WTC11 (cell line): ENCODE data around the gene TEN1. TPM values are rescaled to one million over a fixed set of nuclear protein-coding genes. Genes with fewer than 3 reads are reported as not detected.
A peak's percentile ranks its signal among the peaks of the same experiment; 100 is the strongest.

ENCODE experiments used
- ATAC-seq: fragments of 200-7000 bp; cut with Tn5 transposase; 2 replicates; pipeline ENCODE4 v1.10.0; 2021; ENCODE audit warnings: mild to moderate bottlenecking, moderate library complexity
- CTCF ChIA-PET: fragments of 300-600 bp; sonication (Branson Sonifier 250); formaldehyde crosslinking; loops from one replicate; lab custom pipeline; 2021; ENCODE audit warnings: antibody characterized with exemption; lab: Charles Lee
- POLR2A ChIA-PET: fragments of 350-600 bp; sonication (Branson Sonifier 250); formaldehyde crosslinking; loops from one replicate; lab custom pipeline; 2021; ENCODE audit warnings: antibody characterized with exemption; lab: Charles Lee
- DNase-seq: peaks from one replicate; pipeline ENCODE4 v3.0.0; 2021; ENCODE audit warnings: low spot score
- H3K27ac Mint-ChIP-seq: 2 replicates; pipeline ENCODE4 v1.8.0; 2021; ENCODE audit warnings: mixed read lengths
- H3K27me3 Mint-ChIP-seq: 2 replicates; pipeline ENCODE4 v1.8.0; 2021; ENCODE audit warnings: low read depth, mild to moderate bottlenecking, moderate library complexity, mixed read lengths
- H3K36me3 Mint-ChIP-seq: 2 replicates; pipeline ENCODE4 v1.8.0; 2021; ENCODE audit warnings: mixed read lengths
- H3K4me1 Mint-ChIP-seq: 2 replicates; pipeline ENCODE4 v1.8.0; 2022; ENCODE audit warnings: mixed read lengths
- H3K4me3 Mint-ChIP-seq: 2 replicates; pipeline ENCODE4 v1.8.0; 2021; ENCODE audit warnings: mild to moderate bottlenecking, moderate library complexity, mixed read lengths
- H3K9me3 Mint-ChIP-seq: 2 replicates; pipeline ENCODE4 v1.8.0; 2021; ENCODE audit warnings: mixed read lengths
- CBFB ChIP-seq: sonication (generic); formaldehyde crosslinking; IDR thresholded peaks from 2 replicates; pipeline ENCODE4 v1.8.1; 2022; ENCODE audit warnings: mild to moderate bottlenecking, low read depth, missing genetic modification reagents
- ELF4 ChIP-seq: sonication (generic); formaldehyde crosslinking; IDR thresholded peaks from 2 replicates; pipeline ENCODE4 v1.8.1; 2022; ENCODE audit warnings: low read depth, mild to moderate bottlenecking, moderate library complexity, missing genetic modification reagents
- EMX1 ChIP-seq: fragments of 250-450 bp; sonication (Bioruptor Pico); IDR thresholded peaks from 2 replicates; pipeline ENCODE4 v1.8.0; 2021; ENCODE audit warnings: mild to moderate bottlenecking
- HMGA2 ChIP-seq: fragments of 250-450 bp; sonication (Bioruptor Pico); IDR thresholded peaks from 2 replicates; pipeline ENCODE4 v1.4.0; 2021; ENCODE audit warnings: mild to moderate bottlenecking, moderate library complexity
- IRF2 ChIP-seq: sonication (generic); formaldehyde crosslinking; IDR thresholded peaks from 2 replicates; pipeline ENCODE4 v1.8.0; 2022; ENCODE audit warnings: low read depth, missing genetic modification reagents, borderline replicate concordance
- JUN ChIP-seq: sonication (generic); formaldehyde crosslinking; IDR thresholded peaks from 2 replicates; pipeline ENCODE4 v1.8.0; 2023; ENCODE audit warnings: mild to moderate bottlenecking, missing genetic modification reagents
- KAT7 ChIP-seq: sonication (generic); formaldehyde crosslinking; IDR thresholded peaks from 2 replicates; pipeline ENCODE4 v1.8.1; 2023; ENCODE audit warnings: missing genetic modification reagents, mild to moderate bottlenecking, borderline replicate concordance
- MXD4 ChIP-seq: fragments of 250-450 bp; sonication (Bioruptor Pico); IDR thresholded peaks from 2 replicates; pipeline ENCODE4 v1.8.0; 2021; ENCODE audit warnings: mild to moderate bottlenecking, moderate library complexity, borderline replicate concordance
- MYBL2 ChIP-seq: sonication (generic); formaldehyde crosslinking; IDR thresholded peaks from 2 replicates; pipeline ENCODE4 v1.8.1; 2023; ENCODE audit warnings: mild to moderate bottlenecking, moderate library complexity, missing genetic modification reagents
- NR2C2 ChIP-seq: sonication (generic); formaldehyde crosslinking; IDR thresholded peaks from 2 replicates; pipeline ENCODE4 v1.8.0; 2022; ENCODE audit warnings: mild to moderate bottlenecking, missing genetic modification reagents
- NR3C1 ChIP-seq: sonication (generic); formaldehyde crosslinking; conservative IDR thresholded peaks from 2 replicates; pipeline ENCODE4 v1.8.1; 2023; ENCODE audit warnings: low read depth, mild to moderate bottlenecking, missing genetic modification reagents
- RORB ChIP-seq: fragments of 250-450 bp; sonication (Bioruptor Pico); IDR thresholded peaks from 2 replicates; pipeline ENCODE4 v1.9.0; 2021; ENCODE audit warnings: mild to moderate bottlenecking
- TEAD1 ChIP-seq: sonication (generic); formaldehyde crosslinking; IDR thresholded peaks from 2 replicates; pipeline ENCODE4 v1.8.0; 2022; ENCODE audit warnings: mild to moderate bottlenecking, missing genetic modification reagents
- total RNA-seq: library from RNA; stranded (reverse); gene quantifications from 3 replicates; pipeline ENCODE4 v1.2.3, GENCODE V29; 2021
- TF ChIP-seq, protein P1 (sequence below): fragments of 200-600 bp; IDR thresholded peaks from 2 replicates; pipeline ENCODE4 v1.8.0; 2022; ENCODE audit warnings: antibody characterized with exemption
- TF ChIP-seq, protein P2 (sequence below): sonication (generic); formaldehyde crosslinking; IDR thresholded peaks from 2 replicates; pipeline ENCODE4 v1.8.0; 2022; ENCODE audit warnings: mild to moderate bottlenecking, missing genetic modification reagents
- TF ChIP-seq, protein P3 (sequence below): sonication (generic); formaldehyde crosslinking; IDR thresholded peaks from 2 replicates; pipeline ENCODE4 v1.8.1; 2023; ENCODE audit warnings: mild to moderate bottlenecking, missing genetic modification reagents
- TF ChIP-seq, protein P4 (sequence below): sonication (generic); formaldehyde crosslinking; IDR thresholded peaks from 2 replicates; pipeline ENCODE4 v1.8.0; 2023; ENCODE audit warnings: mild to moderate bottlenecking, missing genetic modification reagents
- TF ChIP-seq, protein P5 (sequence below): fragments of 250-450 bp; sonication (Bioruptor Pico); IDR thresholded peaks from 2 replicates; pipeline ENCODE4 v2.1.2; 2022; ENCODE audit warnings: mild to moderate bottlenecking, moderate library complexity
- TF ChIP-seq, protein P6 (sequence below): fragments of 250-450 bp; sonication (Bioruptor Pico); IDR thresholded peaks from 2 replicates; pipeline ENCODE4 v1.9.0; 2021; ENCODE audit warnings: mild to moderate bottlenecking, borderline replicate concordance
- TF ChIP-seq, protein P7 (sequence below): fragments of 250-450 bp; sonication (Bioruptor Pico); IDR thresholded peaks from 2 replicates; pipeline ENCODE4 v1.9.0; 2021; ENCODE audit warnings: mild to moderate bottlenecking

Gene TEN1
- total RNA-seq, 1 experiment from 2014 or later = 15.6 TPM

DNA sequence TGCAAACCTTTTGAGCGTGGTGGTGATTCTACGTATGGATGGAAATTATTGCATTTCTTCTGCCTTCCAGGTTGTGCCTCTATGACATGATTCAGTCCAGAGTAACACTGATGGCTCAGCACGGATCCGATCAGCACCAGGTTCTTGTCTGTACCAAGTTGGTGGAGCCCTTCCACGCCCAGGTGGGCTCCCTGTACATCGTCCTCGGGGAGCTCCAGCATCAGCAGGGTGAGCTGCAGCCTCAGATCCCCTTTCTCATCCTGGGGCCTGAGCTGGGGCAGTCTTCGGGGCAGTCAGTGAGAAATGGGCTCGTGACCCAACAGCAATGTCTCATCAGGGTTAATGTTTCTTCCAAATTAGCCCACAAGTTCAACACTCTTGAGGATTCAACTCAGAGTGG lies 12.4 kb downstream of the TEN1 start:
- DNase-seq = no peak
- TF ChIP-seq KAT7 (no peak), JUN (CRISPR knock-in tag) (no peak), MXD4 (CRISPR knock-in tag) (no peak), IRF2 (no peak), HMGA2 (no peak), CBFB (CRISPR knock-in tag) (no peak), NR2C2 (CRISPR knock-in tag) (no peak), NR3C1 (no peak)
- TF ChIP-seq, protein P1, sequence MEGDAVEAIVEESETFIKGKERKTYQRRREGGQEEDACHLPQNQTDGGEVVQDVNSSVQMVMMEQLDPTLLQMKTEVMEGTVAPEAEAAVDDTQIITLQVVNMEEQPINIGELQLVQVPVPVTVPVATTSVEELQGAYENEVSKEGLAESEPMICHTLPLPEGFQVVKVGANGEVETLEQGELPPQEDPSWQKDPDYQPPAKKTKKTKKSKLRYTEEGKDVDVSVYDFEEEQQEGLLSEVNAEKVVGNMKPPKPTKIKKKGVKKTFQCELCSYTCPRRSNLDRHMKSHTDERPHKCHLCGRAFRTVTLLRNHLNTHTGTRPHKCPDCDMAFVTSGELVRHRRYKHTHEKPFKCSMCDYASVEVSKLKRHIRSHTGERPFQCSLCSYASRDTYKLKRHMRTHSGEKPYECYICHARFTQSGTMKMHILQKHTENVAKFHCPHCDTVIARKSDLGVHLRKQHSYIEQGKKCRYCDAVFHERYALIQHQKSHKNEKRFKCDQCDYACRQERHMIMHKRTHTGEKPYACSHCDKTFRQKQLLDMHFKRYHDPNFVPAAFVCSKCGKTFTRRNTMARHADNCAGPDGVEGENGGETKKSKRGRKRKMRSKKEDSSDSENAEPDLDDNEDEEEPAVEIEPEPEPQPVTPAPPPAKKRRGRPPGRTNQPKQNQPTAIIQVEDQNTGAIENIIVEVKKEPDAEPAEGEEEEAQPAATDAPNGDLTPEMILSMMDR = no peak
- TF ChIP-seq, protein P2, sequence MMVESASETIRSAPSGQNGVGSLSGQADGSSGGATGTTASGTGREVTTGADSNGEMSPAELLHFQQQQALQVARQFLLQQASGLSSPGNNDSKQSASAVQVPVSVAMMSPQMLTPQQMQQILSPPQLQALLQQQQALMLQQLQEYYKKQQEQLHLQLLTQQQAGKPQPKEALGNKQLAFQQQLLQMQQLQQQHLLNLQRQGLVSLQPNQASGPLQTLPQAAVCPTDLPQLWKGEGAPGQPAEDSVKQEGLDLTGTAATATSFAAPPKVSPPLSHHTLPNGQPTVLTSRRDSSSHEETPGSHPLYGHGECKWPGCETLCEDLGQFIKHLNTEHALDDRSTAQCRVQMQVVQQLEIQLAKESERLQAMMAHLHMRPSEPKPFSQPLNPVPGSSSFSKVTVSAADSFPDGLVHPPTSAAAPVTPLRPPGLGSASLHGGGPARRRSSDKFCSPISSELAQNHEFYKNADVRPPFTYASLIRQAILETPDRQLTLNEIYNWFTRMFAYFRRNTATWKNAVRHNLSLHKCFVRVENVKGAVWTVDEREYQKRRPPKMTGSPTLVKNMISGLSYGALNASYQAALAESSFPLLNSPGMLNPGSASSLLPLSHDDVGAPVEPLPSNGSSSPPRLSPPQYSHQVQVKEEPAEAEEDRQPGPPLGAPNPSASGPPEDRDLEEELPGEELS (CRISPR knock-in tag) = no peak
- TF ChIP-seq, protein P3, sequence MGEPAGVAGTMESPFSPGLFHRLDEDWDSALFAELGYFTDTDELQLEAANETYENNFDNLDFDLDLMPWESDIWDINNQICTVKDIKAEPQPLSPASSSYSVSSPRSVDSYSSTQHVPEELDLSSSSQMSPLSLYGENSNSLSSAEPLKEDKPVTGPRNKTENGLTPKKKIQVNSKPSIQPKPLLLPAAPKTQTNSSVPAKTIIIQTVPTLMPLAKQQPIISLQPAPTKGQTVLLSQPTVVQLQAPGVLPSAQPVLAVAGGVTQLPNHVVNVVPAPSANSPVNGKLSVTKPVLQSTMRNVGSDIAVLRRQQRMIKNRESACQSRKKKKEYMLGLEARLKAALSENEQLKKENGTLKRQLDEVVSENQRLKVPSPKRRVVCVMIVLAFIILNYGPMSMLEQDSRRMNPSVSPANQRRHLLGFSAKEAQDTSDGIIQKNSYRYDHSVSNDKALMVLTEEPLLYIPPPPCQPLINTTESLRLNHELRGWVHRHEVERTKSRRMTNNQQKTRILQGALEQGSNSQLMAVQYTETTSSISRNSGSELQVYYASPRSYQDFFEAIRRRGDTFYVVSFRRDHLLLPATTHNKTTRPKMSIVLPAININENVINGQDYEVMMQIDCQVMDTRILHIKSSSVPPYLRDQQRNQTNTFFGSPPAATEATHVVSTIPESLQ (CRISPR knock-in tag) = no peak
- TF ChIP-seq, protein P4, sequence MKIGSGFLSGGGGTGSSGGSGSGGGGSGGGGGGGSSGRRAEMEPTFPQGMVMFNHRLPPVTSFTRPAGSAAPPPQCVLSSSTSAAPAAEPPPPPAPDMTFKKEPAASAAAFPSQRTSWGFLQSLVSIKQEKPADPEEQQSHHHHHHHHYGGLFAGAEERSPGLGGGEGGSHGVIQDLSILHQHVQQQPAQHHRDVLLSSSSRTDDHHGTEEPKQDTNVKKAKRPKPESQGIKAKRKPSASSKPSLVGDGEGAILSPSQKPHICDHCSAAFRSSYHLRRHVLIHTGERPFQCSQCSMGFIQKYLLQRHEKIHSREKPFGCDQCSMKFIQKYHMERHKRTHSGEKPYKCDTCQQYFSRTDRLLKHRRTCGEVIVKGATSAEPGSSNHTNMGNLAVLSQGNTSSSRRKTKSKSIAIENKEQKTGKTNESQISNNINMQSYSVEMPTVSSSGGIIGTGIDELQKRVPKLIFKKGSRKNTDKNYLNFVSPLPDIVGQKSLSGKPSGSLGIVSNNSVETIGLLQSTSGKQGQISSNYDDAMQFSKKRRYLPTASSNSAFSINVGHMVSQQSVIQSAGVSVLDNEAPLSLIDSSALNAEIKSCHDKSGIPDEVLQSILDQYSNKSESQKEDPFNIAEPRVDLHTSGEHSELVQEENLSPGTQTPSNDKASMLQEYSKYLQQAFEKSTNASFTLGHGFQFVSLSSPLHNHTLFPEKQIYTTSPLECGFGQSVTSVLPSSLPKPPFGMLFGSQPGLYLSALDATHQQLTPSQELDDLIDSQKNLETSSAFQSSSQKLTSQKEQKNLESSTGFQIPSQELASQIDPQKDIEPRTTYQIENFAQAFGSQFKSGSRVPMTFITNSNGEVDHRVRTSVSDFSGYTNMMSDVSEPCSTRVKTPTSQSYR (CRISPR knock-in tag) = no peak
- TF ChIP-seq, protein P5, sequence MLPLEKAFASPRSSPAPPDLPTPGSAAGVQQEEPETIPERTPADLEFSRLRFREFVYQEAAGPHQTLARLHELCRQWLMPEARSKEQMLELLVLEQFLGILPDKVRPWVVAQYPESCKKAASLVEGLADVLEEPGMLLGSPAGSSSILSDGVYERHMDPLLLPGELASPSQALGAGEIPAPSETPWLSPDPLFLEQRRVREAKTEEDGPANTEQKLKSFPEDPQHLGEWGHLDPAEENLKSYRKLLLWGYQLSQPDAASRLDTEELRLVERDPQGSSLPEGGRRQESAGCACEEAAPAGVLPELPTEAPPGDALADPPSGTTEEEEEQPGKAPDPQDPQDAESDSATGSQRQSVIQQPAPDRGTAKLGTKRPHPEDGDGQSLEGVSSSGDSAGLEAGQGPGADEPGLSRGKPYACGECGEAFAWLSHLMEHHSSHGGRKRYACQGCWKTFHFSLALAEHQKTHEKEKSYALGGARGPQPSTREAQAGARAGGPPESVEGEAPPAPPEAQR = no peak
- 0 out of 2 replicates have a peak overlapping the region, but pooled peaks have one; percentile 41 for H3K27ac Mint-ChIP-seq
- no peaks in the 10 kb centered on the region for H3K4me1 Mint-ChIP-seq
- H3K27me3 Mint-ChIP-seq = no peaks in the 10 kb centered on the region
- H3K4me3 Mint-ChIP-seq = no peak overlapping the region
- H3K36me3 Mint-ChIP-seq = peaks cover 23% of the 10 kb centered on the region
- ChIA-PET POLR2A (interaction anchor here (0.7 kb wide), 1 partner anchor 12 kb away, joined by 3 read pairs; no protein-coding TSS in a partner anchor), CTCF (interaction anchor here (1.6 to 3.2 kb wide), 2 partner anchors 9 to 23 kb away, joined by 3 to 12 read pairs; partner anchors contain the start of gene CDK3)
- no peak for ATAC-seq
- no peaks in the 10 kb centered on the region for H3K9me3 Mint-ChIP-seq

DNA sequence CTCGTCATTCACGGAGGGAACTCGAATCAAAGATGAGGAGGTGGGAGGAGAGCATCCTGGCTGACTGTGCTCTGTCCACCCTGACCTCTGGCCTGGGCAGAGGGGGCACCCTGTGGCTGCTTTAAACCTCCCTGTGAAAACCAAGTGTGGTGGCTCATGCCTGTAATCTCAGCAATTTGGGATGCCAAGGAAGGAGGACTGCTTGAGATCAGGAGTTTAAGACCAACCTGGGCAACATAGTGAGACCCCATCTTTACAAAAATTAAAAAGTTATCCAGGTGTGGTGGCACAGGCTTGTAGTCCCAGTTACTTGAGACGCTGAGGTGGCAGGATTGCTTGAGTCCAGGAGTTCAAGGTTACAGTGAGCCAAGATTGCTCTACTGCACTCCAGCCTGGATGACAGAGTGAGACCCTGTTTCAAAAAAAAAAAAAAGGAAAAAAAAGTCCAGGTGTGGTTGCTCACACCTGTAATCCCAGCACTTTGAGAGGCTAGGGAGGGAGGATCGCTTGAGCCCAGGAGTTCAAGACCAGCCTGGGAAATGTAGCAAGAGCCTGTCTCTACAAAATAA lies 15.8 kb downstream of the TEN1 start:
- Mint-ChIP-seq H3K9me3 (no peaks in the 10 kb centered on the region), H3K4me1 (peaks cover 9% of the 10 kb centered on the region), H3K4me3 (no peak overlapping the region), H3K27me3 (no peaks in the 10 kb centered on the region), H3K36me3 (peaks cover 18% of the 10 kb centered on the region), H3K27ac (no peak overlapping the region)
- ChIA-PET POLR2A (no interaction called here), CTCF (interaction anchor here (0.7 to 1.8 kb wide), 2 partner anchors 90 to 285 kb away, joined by 3 to 6 read pairs; partner anchors contain the start of gene MRPL38)
- ATAC-seq = no peak
- DNase-seq = no peak
- TF ChIP-seq, protein P6, sequence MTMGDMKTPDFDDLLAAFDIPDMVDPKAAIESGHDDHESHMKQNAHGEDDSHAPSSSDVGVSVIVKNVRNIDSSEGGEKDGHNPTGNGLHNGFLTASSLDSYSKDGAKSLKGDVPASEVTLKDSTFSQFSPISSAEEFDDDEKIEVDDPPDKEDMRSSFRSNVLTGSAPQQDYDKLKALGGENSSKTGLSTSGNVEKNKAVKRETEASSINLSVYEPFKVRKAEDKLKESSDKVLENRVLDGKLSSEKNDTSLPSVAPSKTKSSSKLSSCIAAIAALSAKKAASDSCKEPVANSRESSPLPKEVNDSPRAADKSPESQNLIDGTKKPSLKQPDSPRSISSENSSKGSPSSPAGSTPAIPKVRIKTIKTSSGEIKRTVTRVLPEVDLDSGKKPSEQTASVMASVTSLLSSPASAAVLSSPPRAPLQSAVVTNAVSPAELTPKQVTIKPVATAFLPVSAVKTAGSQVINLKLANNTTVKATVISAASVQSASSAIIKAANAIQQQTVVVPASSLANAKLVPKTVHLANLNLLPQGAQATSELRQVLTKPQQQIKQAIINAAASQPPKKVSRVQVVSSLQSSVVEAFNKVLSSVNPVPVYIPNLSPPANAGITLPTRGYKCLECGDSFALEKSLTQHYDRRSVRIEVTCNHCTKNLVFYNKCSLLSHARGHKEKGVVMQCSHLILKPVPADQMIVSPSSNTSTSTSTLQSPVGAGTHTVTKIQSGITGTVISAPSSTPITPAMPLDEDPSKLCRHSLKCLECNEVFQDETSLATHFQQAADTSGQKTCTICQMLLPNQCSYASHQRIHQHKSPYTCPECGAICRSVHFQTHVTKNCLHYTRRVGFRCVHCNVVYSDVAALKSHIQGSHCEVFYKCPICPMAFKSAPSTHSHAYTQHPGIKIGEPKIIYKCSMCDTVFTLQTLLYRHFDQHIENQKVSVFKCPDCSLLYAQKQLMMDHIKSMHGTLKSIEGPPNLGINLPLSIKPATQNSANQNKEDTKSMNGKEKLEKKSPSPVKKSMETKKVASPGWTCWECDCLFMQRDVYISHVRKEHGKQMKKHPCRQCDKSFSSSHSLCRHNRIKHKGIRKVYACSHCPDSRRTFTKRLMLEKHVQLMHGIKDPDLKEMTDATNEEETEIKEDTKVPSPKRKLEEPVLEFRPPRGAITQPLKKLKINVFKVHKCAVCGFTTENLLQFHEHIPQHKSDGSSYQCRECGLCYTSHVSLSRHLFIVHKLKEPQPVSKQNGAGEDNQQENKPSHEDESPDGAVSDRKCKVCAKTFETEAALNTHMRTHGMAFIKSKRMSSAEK (CRISPR knock-in tag) = no peak
- TF ChIP-seq ELF4 (CRISPR knock-in tag) (no peak), RORB (no peak), EMX1 (no peak), MYBL2 (CRISPR knock-in tag) (no peak), TEAD1 (CRISPR knock-in tag) (no peak)
- TF ChIP-seq, protein P7, sequence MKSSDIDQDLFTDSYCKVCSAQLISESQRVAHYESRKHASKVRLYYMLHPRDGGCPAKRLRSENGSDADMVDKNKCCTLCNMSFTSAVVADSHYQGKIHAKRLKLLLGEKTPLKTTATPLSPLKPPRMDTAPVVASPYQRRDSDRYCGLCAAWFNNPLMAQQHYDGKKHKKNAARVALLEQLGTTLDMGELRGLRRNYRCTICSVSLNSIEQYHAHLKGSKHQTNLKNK (CRISPR knock-in tag) = no peak
